Stimulated activated CD4-positive, alpha-beta T cell treated with anti-CD3 and anti-CD28 coated beads, Interleukin-1b, Interleukin-23, amount 100 ng/mL, for 4 hours (primary cell): ENCODE measurements around the gene TBC1D28.
"Not testable (repeated sequence)": the region's sequence is repeated elsewhere in the genome, so short reads cannot be mapped to it uniquely, and the experiment has no call there.

ENCODE experiments used
- DNase-seq, 2 donors: peaks; one replicate each; pipeline ENCODE4 v3.0.0-alpha.2; 2020; ENCODE audit warnings: low read depth in 2 of 2

Gene TBC1D28

DNA sequence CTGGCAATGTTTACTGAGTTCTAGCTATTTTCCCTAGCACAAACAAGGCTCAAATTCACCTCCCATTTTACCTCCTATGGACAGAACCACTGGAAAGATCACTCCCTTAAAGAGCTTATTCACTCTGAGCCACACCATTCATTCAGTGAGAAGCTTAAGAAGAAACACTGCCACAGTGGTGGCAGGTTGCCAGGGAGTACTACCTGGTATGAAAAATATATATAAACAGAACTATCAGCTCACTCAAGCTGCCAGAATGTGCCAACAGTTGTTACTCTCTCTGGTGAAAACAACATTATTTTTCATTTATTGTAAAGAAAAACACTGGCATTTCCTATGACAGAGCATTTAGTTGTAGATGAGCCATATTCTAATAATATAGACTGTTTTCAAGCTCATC, 31.2 kb downstream of the TBC1D28 start:
- not testable (repeated sequence) for DNase-seq

DNA sequence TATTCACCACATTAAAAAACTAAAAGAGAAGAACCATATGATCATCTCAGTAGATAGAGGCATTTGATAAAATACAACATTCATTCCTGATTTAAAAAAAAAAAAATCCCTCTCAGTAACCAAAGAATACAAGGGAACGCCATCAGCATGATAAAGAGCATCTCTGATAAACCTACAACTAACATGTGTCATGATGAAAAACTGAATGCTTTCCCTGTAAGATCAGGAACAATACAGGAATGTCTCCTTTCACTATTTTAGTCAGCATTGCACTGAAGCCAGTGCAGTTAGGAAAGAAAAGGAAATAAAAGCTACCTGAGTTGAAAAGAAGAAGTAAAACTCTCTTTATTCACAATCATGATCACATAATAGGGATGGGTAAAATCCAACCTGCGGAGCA, 51.1 kb downstream of the TBC1D28 start:
- not testable (repeated sequence) for DNase-seq
